Trophoblast cell (in vitro differentiated cells and primary cell): ENCODE results near the gene PLEKHA4.

ENCODE experiments used
- DNase-seq, 2 donors: peaks; one replicate each; pipeline ENCODE4 v3.0.0-alpha.2; 2016
- H2AFZ ChIP-seq: 2 replicates; pipeline ENCODE4 v1.6.1; 2013; ENCODE audit warnings: low read length, moderate library complexity, mild to moderate bottlenecking; ENCODE audit not compliant: insufficient read depth, poor library complexity
- H2AK5ac ChIP-seq: 2 replicates; pipeline ENCODE4 v1.6.1; 2013; ENCODE audit warnings: mild to moderate bottlenecking, low read length
- H2BK120ac ChIP-seq: 2 replicates; pipeline ENCODE4 v1.6.1; 2013; ENCODE audit warnings: low read length, mild to moderate bottlenecking, moderate library complexity; ENCODE audit not compliant: insufficient read depth, poor library complexity
- H2BK12ac ChIP-seq: 2 replicates; pipeline ENCODE4 v1.6.1; 2013; ENCODE audit warnings: mild to moderate bottlenecking, low read length, moderate library complexity
- H2BK5ac ChIP-seq: 2 replicates; pipeline ENCODE4 v1.6.1; 2013; ENCODE audit warnings: low read length, low read depth, moderate library complexity, mild to moderate bottlenecking; ENCODE audit not compliant: poor library complexity
- H3K14ac ChIP-seq: 2 replicates; pipeline ENCODE4 v1.6.1; 2013; ENCODE audit warnings: mild to moderate bottlenecking, low read length
- H3K18ac ChIP-seq: 2 replicates; pipeline ENCODE4 v1.6.1; 2013; ENCODE audit warnings: mild to moderate bottlenecking, low read length
- H3K23ac ChIP-seq: 2 replicates; pipeline ENCODE4 v1.6.1; 2013; ENCODE audit warnings: low read length
- H3K27ac ChIP-seq: 2 replicates; pipeline ENCODE4 v1.5.1; 2013; ENCODE audit warnings: low read depth, mild to moderate bottlenecking, inconsistent platforms, low read length, moderate library complexity
- H3K27me3 ChIP-seq: 2 replicates; pipeline ENCODE4 v1.6.1; 2013; ENCODE audit warnings: inconsistent platforms, mild to moderate bottlenecking, low read length, moderate library complexity; ENCODE audit not compliant: insufficient read depth
- H3K36me3 ChIP-seq, 2 experiments: 1 replicate in 1 of 2; 2 replicates in 1 of 2; pipeline ENCODE4 v1.6.1; 2013; ENCODE audit warnings: low read length in 2 of 2, mild to moderate bottlenecking in 2 of 2, moderate library complexity in 1 of 2; ENCODE audit not compliant: insufficient read depth in 2 of 2, control insufficient read depth in 1 of 2
- H3K4ac ChIP-seq: 2 replicates; pipeline ENCODE4 v1.6.1; 2013; ENCODE audit warnings: low read depth, mild to moderate bottlenecking, low read length, moderate library complexity
- H3K4me1 ChIP-seq, 2 experiments: 1 replicate in 1 of 2; 2 replicates in 1 of 2; pipeline ENCODE4 v1.6.1; 2013; ENCODE audit warnings: low read length in 2 of 2, mild to moderate bottlenecking in 2 of 2, moderate library complexity in 1 of 2; ENCODE audit not compliant: insufficient read depth in 2 of 2, control insufficient read depth in 1 of 2
- H3K4me2 ChIP-seq: 2 replicates; pipeline ENCODE4 v1.6.1; 2013; ENCODE audit warnings: inconsistent platforms, mild to moderate bottlenecking, low read length, moderate library complexity
- H3K4me3 ChIP-seq: 2 replicates; pipeline ENCODE4 v1.5.1; 2013; ENCODE audit warnings: mild to moderate bottlenecking, low read depth, low read length, inconsistent platforms
- H3K79me1 ChIP-seq: one replicate; pipeline ENCODE4 v1.6.1; 2013; ENCODE audit warnings: low read length
- H3K79me2 ChIP-seq: 2 replicates; pipeline ENCODE4 v1.6.1; 2013; ENCODE audit warnings: low read length, mild to moderate bottlenecking; ENCODE audit not compliant: control insufficient read depth, insufficient read depth, poor library complexity
- H3K9ac ChIP-seq: 2 replicates; pipeline ENCODE4 v1.6.1; 2013; ENCODE audit warnings: mild to moderate bottlenecking, low read length
- H3K9me3 ChIP-seq: 2 replicates; pipeline ENCODE4 v1.6.1; 2013; ENCODE audit warnings: low read depth, mild to moderate bottlenecking, control low read depth, inconsistent platforms, low read length; ENCODE audit not compliant: insufficient read depth
- H4K12ac ChIP-seq: 2 replicates; pipeline ENCODE4 v1.6.1; 2013; ENCODE audit warnings: low read depth, mild to moderate bottlenecking, low read length, moderate library complexity
- H4K8ac ChIP-seq: 2 replicates; pipeline ENCODE4 v1.6.1; 2013; ENCODE audit warnings: low read depth, mild to moderate bottlenecking, low read length, moderate library complexity
- H4K91ac ChIP-seq: one replicate; pipeline ENCODE4 v1.6.1; 2013; ENCODE audit warnings: low read depth, mild to moderate bottlenecking, low read length, moderate library complexity
- WGBS: extraction: QIAGEN DNeasy Blood & Tissue Kit; methylation state at CpG from one replicate; pipeline ENCODE4 v1.1.7; 2013; ENCODE audit warnings: missing lambda C conversion rate; ENCODE audit not compliant: insufficient read length, insufficient coverage; ENCODE audit errors: extremely low coverage; 5-methylcytosine and 5-hydroxymethylcytosine counted together

Gene PLEKHA4

GRCh38 chr19:48806818-48807589 lies 61.4 kb downstream of the PLEKHA4 start:
- no peaks in the 10 kb centered on the region for H3K27me3 ChIP-seq
- no peak overlapping the region for H2AFZ ChIP-seq
- peaks cover 0 to 4% of the 10 kb centered on the region in 2 experiments for H3K4me1 ChIP-seq
- no peak for DNase-seq
- H3K23ac ChIP-seq: no peak overlapping the region
- H3K9me3 ChIP-seq: peaks cover 3% of the 10 kb centered on the region
- no peak overlapping the region for H2AK5ac ChIP-seq
- H2BK120ac ChIP-seq: no peak overlapping the region
- H3K4me3 ChIP-seq: no peak overlapping the region
- no peak overlapping the region for H4K91ac ChIP-seq
- no peak overlapping the region for H3K18ac ChIP-seq
- no peak overlapping the region for H4K8ac ChIP-seq
- no peak overlapping the region for H2BK12ac ChIP-seq
- H3K79me2 ChIP-seq: no peaks in the 10 kb centered on the region
- no peak overlapping the region for H3K27ac ChIP-seq
- H3K9ac ChIP-seq: no peak overlapping the region
- H4K12ac ChIP-seq: no peak overlapping the region
- no peak overlapping the region for H3K14ac ChIP-seq
- H2BK5ac ChIP-seq: no peak overlapping the region
- no peak overlapping the region for H3K4ac ChIP-seq
- no peak overlapping the region for H3K4me2 ChIP-seq
- WGBS: no CpG with 5 or more reads among the region's 17 CpGs
- H3K79me1 ChIP-seq: peaks cover 2% of the 10 kb centered on the region
- H3K36me3 ChIP-seq: peaks cover 0 to 4% of the 10 kb centered on the region in 2 experiments

- Histone ChIP-seq H2BK120ac (no peak overlapping the region), H4K8ac (no peak overlapping the region), H3K4me2 (no peak overlapping the region), H3K27ac (no peak overlapping the region), H3K79me1 (peaks cover 2% of the 10 kb centered on the region), H2BK5ac (no peak overlapping the region), H3K4ac (no peak overlapping the region), H3K4me1 (peaks cover 0 to 4% of the 10 kb centered on the region in 2 experiments), H3K9me3 (peaks cover 3% of the 10 kb centered on the region), H3K79me2 (no peaks in the 10 kb centered on the region), H3K23ac (no peak overlapping the region), H2AK5ac (no peak overlapping the region), H4K91ac (no peak overlapping the region), H3K36me3 (peaks cover 0 to 4% of the 10 kb centered on the region in 2 experiments), H3K14ac (no peak overlapping the region), H3K9ac (no peak overlapping the region), H4K12ac (no peak overlapping the region), H3K4me3 (no peak overlapping the region), H2AFZ (no peak overlapping the region), H3K27me3 (no peaks in the 10 kb centered on the region), H2BK12ac (no peak overlapping the region), H3K18ac (no peak overlapping the region)
- WGBS: no CpG with 5 or more reads among the region's 5 CpGs
- DNase-seq: peak; percentile 51 to 74
Observed at GRCh38 chr19:48806518-48806817, 61.9 kb downstream of the PLEKHA4 start.

DNA sequence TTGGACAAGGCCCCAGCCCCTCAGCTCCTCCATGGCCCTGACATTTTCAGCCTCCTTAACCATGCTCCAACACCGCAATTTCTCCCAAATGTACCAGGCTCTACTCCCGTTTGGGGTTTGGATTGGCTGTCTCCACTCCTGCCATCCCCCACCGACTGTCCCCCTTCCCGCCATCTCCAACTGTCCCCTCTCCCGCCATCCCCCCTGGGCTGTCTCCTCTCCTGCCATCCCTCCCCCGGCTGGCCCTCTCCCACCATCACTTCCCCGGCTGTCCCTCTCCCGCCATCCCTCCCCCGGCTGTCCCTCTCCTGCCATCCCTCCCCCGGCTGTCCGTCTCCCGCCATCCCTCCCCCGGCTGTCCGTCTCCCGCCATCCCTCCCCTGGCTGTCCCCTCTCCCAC lies 63.0 kb downstream of the PLEKHA4 start:
- Histone ChIP-seq H3K4me1 (peaks cover 0 to 4% of the 10 kb centered on the region in 2 experiments), H2BK5ac (no peak overlapping the region), H3K4ac (no peak overlapping the region), H2AK5ac (no peak overlapping the region), H3K4me2 (no peak overlapping the region), H2AFZ (no peak overlapping the region), H3K27me3 (no peaks in the 10 kb centered on the region), H3K18ac (no peak overlapping the region), H4K91ac (no peak overlapping the region), H2BK12ac (no peak overlapping the region), H4K8ac (no peak overlapping the region), H2BK120ac (no peak overlapping the region), H3K79me1 (no peaks in the 10 kb centered on the region), H3K4me3 (no peak overlapping the region), H3K23ac (no peak overlapping the region), H3K9ac (no peak overlapping the region), H4K12ac (no peak overlapping the region), H3K27ac (no peak overlapping the region), H3K14ac (no peak overlapping the region), H3K79me2 (no peaks in the 10 kb centered on the region), H3K36me3 (peaks cover 0 to 4% of the 10 kb centered on the region in 2 experiments), H3K9me3 (peaks cover 3% of the 10 kb centered on the region)
- WGBS: no CpG with 5 or more reads among the region's 15 CpGs
- DNase-seq: no peak

DNA sequence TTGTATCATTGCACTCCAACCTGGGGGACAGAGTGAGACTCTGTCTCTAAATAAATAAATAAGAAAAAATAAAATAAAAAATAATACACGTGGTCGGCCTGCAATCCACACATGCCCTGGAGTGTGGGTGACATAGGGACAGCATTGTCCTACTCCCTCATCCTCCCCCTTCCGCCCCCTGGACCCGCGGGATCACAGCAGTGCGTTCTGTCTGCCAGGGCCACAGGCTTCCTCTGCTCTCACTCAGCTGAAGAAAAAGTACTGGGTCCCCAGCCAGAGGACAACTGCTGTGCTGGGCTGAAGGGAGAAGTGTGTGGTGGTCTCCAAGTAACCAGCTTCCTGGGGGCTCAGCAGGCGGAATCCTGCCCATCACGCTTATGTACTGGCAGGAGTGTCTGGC lies 63.9 kb downstream of the PLEKHA4 start:
- H3K27me3 ChIP-seq: no peaks in the 10 kb centered on the region
- H4K8ac ChIP-seq: no peak overlapping the region
- no peak overlapping the region for H3K4me3 ChIP-seq
- H3K79me1 ChIP-seq: no peaks in the 10 kb centered on the region
- no peak overlapping the region for H3K23ac ChIP-seq
- H3K14ac ChIP-seq: no peak overlapping the region
- no peak overlapping the region for H3K27ac ChIP-seq
- no peak overlapping the region for H3K4me2 ChIP-seq
- WGBS: no CpG with 5 or more reads among the region's 8 CpGs
- no peak overlapping the region for H3K4ac ChIP-seq
- H3K4me1 ChIP-seq: peaks cover 0 to 4% of the 10 kb centered on the region in 2 experiments
- no peak overlapping the region for H2BK120ac ChIP-seq
- H4K12ac ChIP-seq: no peak overlapping the region
- H3K9ac ChIP-seq: no peak overlapping the region
- no peak overlapping the region for H2AFZ ChIP-seq
- no peak overlapping the region for H2BK5ac ChIP-seq
- no peak overlapping the region for H3K18ac ChIP-seq
- peaks cover 3% of the 10 kb centered on the region for H3K9me3 ChIP-seq
- H2AK5ac ChIP-seq: no peak overlapping the region
- no peak overlapping the region for H2BK12ac ChIP-seq
- no peak overlapping the region for H4K91ac ChIP-seq
- DNase-seq: no peak
- no peaks in the 10 kb centered on the region for H3K79me2 ChIP-seq
- peaks cover 0 to 4% of the 10 kb centered on the region in 2 experiments for H3K36me3 ChIP-seq
